ENCODE measurements around the gene NBDY.

Gene NBDY

DNA sequence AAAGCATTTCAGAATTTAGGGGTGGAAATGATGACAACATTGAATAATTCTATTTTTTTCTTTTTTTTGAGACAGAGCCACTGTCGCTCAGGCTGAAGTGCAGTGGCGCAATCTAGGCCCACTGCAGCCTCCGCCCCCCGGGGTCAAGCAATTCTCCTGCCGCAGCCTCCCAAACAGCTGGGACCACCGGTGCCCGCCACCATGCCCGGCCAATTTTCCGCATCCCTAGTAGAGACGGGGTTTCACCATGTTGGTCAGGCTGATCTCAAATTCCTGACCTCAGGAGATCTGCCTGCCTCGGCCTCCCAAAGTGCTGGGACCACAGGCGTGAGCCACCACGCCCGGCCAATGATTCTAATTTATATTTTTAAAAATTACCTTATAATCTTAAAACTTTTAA, 7.2 kb downstream of the NBDY start:
- no peak overlapping the region for H3K4me3 ChIP-seq (replicated peaks; ENCODE audit: low read depth, low read length)
- TF ChIP-seq, protein P1, sequence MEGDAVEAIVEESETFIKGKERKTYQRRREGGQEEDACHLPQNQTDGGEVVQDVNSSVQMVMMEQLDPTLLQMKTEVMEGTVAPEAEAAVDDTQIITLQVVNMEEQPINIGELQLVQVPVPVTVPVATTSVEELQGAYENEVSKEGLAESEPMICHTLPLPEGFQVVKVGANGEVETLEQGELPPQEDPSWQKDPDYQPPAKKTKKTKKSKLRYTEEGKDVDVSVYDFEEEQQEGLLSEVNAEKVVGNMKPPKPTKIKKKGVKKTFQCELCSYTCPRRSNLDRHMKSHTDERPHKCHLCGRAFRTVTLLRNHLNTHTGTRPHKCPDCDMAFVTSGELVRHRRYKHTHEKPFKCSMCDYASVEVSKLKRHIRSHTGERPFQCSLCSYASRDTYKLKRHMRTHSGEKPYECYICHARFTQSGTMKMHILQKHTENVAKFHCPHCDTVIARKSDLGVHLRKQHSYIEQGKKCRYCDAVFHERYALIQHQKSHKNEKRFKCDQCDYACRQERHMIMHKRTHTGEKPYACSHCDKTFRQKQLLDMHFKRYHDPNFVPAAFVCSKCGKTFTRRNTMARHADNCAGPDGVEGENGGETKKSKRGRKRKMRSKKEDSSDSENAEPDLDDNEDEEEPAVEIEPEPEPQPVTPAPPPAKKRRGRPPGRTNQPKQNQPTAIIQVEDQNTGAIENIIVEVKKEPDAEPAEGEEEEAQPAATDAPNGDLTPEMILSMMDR (IDR thresholded peaks at IDR 0.05; ENCODE audit: low read depth, low read length, missing control alignments): no peak
- no peak for DNase-seq (ENCODE audit: extremely low read depth, low read depth)

DNA sequence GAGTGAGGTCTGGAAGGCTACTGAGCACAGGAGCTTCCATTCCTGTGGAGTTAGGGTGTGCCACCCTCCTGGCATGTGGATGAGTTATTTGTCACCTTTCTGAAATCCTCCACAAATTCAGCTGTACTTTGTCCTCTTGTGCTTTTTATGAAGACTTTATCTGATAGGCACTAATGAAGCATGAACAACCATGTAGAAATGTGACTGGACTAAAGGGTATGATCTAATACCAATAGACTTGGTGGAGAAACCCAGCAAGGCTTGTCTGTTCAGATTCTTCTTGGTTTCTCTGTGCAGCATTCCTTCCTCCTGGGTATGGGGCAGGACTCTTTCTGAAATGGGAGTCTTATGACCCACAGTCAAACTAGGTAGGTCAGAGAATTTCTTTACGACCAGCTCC, 9.6 kb downstream of the NBDY start:
- TF ChIP-seq, protein P1 (IDR thresholded peaks at IDR 0.05; ENCODE audit: low read depth, low read length, missing control alignments): no peak
- no peak overlapping the region for H3K4me3 ChIP-seq (replicated peaks; ENCODE audit: low read depth, low read length)

DNA sequence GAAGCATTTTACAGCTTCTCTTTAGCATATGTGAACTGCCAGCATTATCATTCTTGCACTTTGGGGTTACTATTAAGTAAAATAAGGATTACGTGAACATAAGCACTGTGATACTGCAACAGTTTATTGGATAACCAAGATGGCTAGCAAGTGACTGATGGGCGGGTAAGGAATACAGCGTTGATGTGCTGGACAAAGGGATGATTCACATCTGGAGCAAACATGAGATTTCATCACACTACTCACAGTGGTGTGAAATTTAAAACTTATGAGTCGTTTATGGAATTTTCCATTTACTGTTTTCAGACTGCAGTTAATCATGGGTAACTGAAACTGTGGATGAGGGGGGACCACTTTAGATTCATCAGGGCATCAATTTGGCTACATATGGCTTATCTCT, 16.0 kb downstream of the NBDY start:
- DNase-seq (ENCODE audit: extremely low read depth, low read depth): peak; percentile 42
- TF ChIP-seq, protein P1 (IDR thresholded peaks at IDR 0.05; ENCODE audit: low read depth, low read length, missing control alignments): no peak
- H3K4me3 ChIP-seq (replicated peaks; ENCODE audit: low read depth, low read length): no peak overlapping the region

More for the DNA sequence above, 9.6 kb downstream of the NBDY start:
- DNase-seq (ENCODE audit: extremely low read depth, low read depth): no peak

DNA sequence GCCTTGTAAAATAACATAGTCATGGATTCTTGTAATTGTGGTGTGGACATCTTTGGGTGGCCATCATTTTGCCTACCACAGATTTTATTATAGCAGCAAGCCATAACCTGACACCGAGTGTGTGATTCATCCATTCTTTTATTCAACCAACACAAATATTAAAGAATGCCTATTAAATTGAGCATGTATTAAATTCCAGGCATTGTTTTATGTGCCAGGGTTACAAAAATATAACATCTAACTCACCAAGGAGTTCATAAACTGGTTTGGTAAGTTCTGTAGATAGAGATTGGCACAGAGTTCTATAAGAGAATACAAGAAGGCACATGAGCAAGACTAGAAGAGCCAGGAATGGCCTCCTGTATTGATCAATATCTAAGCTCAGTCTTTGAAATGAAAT, 18.0 kb downstream of the NBDY start:
- TF ChIP-seq, protein P1 (IDR thresholded peaks at IDR 0.05; ENCODE audit: low read depth, low read length, missing control alignments): no peak
- no peak for DNase-seq (ENCODE audit: extremely low read depth, low read depth)

GRCh38 chrX:56751071-56751470, 22.0 kb downstream of the NBDY start:
- no peak overlapping the region for H3K4me3 ChIP-seq (replicated peaks; ENCODE audit: low read depth, low read length)
- TF ChIP-seq, protein P1 (IDR thresholded peaks at IDR 0.05; ENCODE audit: low read depth, low read length, missing control alignments): no peak
- DNase-seq (ENCODE audit: extremely low read depth, low read depth): no peak

More for the DNA sequence above, 18.0 kb downstream of the NBDY start:
- H3K4me3 ChIP-seq (replicated peaks; ENCODE audit: low read depth, low read length): no peak overlapping the region

DNA sequence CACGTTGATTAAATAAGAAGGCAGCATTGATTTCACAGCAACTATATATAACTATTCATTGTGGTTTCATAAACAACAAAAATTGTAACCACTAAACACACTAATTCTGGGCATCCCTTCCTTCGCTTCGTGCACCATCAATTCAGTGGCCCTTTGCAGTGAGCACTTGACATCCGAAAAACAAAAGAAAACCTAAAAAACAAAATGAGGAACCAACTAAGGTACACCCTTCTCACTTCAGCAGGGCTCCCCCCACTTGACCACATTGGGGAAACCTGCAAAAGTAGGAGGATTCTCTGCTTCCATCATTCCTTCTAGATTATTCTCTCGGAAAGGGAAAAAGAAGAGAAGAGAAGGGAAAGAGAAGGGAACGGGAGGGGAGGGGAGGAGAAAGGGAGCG, 28.3 kb downstream of the NBDY start:
- no peak overlapping the region for H3K4me3 ChIP-seq (replicated peaks; ENCODE audit: low read depth, low read length)
- no peak for DNase-seq (ENCODE audit: extremely low read depth, low read depth)
- TF ChIP-seq, protein P1 (IDR thresholded peaks at IDR 0.05; ENCODE audit: low read depth, low read length, missing control alignments): no peak

GRCh38 chrX:56758456-56758855, 29.4 kb downstream of the NBDY start:
- no peak overlapping the region for H3K4me3 ChIP-seq (replicated peaks; ENCODE audit: low read depth, low read length)
- no peak for DNase-seq (ENCODE audit: extremely low read depth, low read depth)
- TF ChIP-seq, protein P1 (IDR thresholded peaks at IDR 0.05; ENCODE audit: low read depth, low read length, missing control alignments): no peak

Measured in HFF-Myc (cell line).